CD8-positive, alpha-beta memory T cell (primary cell): Measurements from ENCODE around the gene ARMS2. TPM values are rescaled to one million over a fixed set of nuclear protein-coding genes. Genes with fewer than 3 reads are reported as not detected.
A peak's percentile ranks its signal among the peaks of the same experiment; 100 is the strongest.

Experiments
- CTCF ChIA-PET: fragments of 350-600 bp; sonication (Branson Sonifier 250); formaldehyde crosslinking; loops from one replicate; lab custom pipeline; 2021; ENCODE audit warnings: antibody characterized with exemption; lab: Charles Lee
- POLR2A ChIA-PET: fragments of 350-600 bp; sonication (Branson Sonifier 250); formaldehyde crosslinking; loops from one replicate; lab custom pipeline; 2021; ENCODE audit warnings: antibody characterized with exemption; lab: Charles Lee
- DNase-seq, 5 donors: peaks; one replicate each; pipeline versions ENCODE4 v3.0.0 to v3.0.0-alpha.2; 2020 to 2022; ENCODE audit warnings: mixed read lengths in 1 of 5
- H3K27ac ChIP-seq: one replicate; pipeline ENCODE4 v1.7.0; 2013; ENCODE audit warnings: low read depth, mild to moderate bottlenecking, low read length, moderate library complexity
- H3K27me3 ChIP-seq: 2 replicates; pipeline ENCODE4 v1.7.0; 2013; ENCODE audit warnings: low read length, mild to moderate bottlenecking; ENCODE audit not compliant: insufficient read depth, poor library complexity, severe bottlenecking
- H3K36me3 ChIP-seq: 2 replicates; pipeline ENCODE4 v1.7.0; 2013; ENCODE audit warnings: mild to moderate bottlenecking, low read length, moderate library complexity; ENCODE audit not compliant: insufficient read depth
- H3K4me1 ChIP-seq: 2 replicates; pipeline ENCODE4 v1.7.0; 2013; ENCODE audit warnings: mild to moderate bottlenecking, low read length, moderate library complexity; ENCODE audit not compliant: insufficient read depth
- H3K4me3 ChIP-seq: 2 replicates; pipeline ENCODE4 v1.7.0; 2013; ENCODE audit warnings: mild to moderate bottlenecking, low read length
- H3K9me3 ChIP-seq: 2 replicates; pipeline ENCODE4 v1.7.0; 2013; ENCODE audit warnings: mild to moderate bottlenecking, low read length
- H3K27ac Mint-ChIP-seq, 8 donors: one replicate each; pipeline ENCODE4 v1.8.0; 2020 to 2021; ENCODE audit warnings: mixed read lengths in 8 of 8, mild to moderate bottlenecking in 6 of 8, inconsistent platforms in 3 of 8, moderate library complexity in 3 of 8
- H3K27me3 Mint-ChIP-seq, 2 donors: one replicate each; pipeline ENCODE4 v1.8.0; 2020 to 2021; ENCODE audit warnings: mixed read lengths in 2 of 2, mild to moderate bottlenecking in 1 of 2, moderate library complexity in 1 of 2
- H3K36me3 Mint-ChIP-seq, 3 donors: one replicate each; pipeline ENCODE4 v1.8.0; 2020 to 2021; ENCODE audit warnings: mixed read lengths in 3 of 3, inconsistent platforms in 1 of 3, mild to moderate bottlenecking in 1 of 3
- H3K4me1 Mint-ChIP-seq, 3 donors: one replicate each; pipeline ENCODE4 v1.8.0; 2020 to 2021; ENCODE audit warnings: mixed read lengths in 3 of 3, inconsistent platforms in 1 of 3, mild to moderate bottlenecking in 1 of 3
- H3K4me3 Mint-ChIP-seq, 7 donors: one replicate each; pipeline ENCODE4 v1.8.0; 2020 to 2021; ENCODE audit warnings: mixed read lengths in 7 of 7, mild to moderate bottlenecking in 6 of 7, moderate library complexity in 4 of 7, inconsistent platforms in 2 of 7
- H3K9me3 Mint-ChIP-seq, 5 donors: one replicate each; pipeline ENCODE4 v1.8.0; 2020 to 2022; ENCODE audit warnings: mixed read lengths in 5 of 5, mild to moderate bottlenecking in 3 of 5, moderate library complexity in 2 of 5, inconsistent platforms in 1 of 5
- polyA plus RNA-seq: library from polyadenylated mRNA; unstranded; fragments of 300-500 nt; fragmentation: Illumina TruSeq; gene quantifications from one replicate; pipeline ENCODE4 v1.2.3, GENCODE V29; 2021
- total RNA-seq, 2 experiments: library from RNA; stranded (reverse); gene quantifications; one replicate each; pipeline ENCODE4 v1.2.3, GENCODE V29; 2021

Gene ARMS2
- total and polyA plus RNA-seq, 3 experiments from 2014 or later: not detected

DNA sequence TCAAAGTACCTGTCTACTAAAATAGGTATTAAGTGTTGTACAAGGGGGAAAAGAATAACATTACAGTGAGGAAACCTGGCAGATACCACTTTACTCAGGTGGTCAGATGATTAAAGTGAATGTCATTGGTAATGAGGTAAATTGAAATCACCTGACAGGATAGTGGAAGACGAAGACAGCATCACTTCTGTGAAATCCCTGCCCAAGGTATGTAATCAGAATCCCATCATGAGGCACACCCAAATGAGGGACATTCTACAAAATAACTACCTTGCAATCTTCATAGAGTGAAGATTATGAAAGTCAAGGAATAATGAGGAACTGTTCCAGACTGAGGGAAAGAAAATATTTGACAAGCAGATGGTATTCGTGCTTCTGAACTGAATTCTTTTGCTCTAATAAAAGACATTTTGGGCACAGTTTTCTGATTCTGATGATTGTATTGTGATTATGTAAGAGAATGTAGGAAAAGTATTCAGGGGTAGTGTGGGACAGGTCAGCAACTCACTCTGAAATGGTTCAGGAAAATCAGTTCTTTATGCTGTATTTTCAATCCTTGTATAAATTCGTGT, 33.3 kb upstream of the ARMS2 start:
- H3K4me3 Mint-ChIP-seq: peak overlapping the region; percentile 10 to 62 (median 58)
- H3K36me3 Mint-ChIP-seq: peaks cover 8 to 51% (median 16%) of the 10 kb centered on the region in 3 donors
- Histone ChIP-seq H3K9me3 (no peaks in the 10 kb centered on the region), H3K4me1 (peaks cover 81% of the 10 kb centered on the region), H3K36me3 (no peaks in the 10 kb centered on the region), H3K27ac (no peak overlapping the region), H3K4me3 (no peak overlapping the region), H3K27me3 (no peaks in the 10 kb centered on the region)
- no peaks in the 10 kb centered on the region for H3K9me3 Mint-ChIP-seq
- peaks cover 80 to 92% (median 90%) of the 10 kb centered on the region in 3 donors for H3K4me1 Mint-ChIP-seq
- peak overlapping the region; percentile 76 to 99 (median 92) for H3K27ac Mint-ChIP-seq
- POLR2A ChIA-PET: interaction anchor here (1.3 kb wide), 1 partner anchor 46 kb away, joined by 7 read pairs; the partner anchor contains the start of gene PLEKHA1
- CTCF ChIA-PET: no interaction called here
- H3K27me3 Mint-ChIP-seq: no peaks in the 10 kb centered on the region
- peak in 1 of 5 donors; percentile 20 for DNase-seq

GRCh38 chr10:122421742-122422141, 32.7 kb upstream of the ARMS2 start:
- DNase-seq: no peak
- Mint-ChIP-seq H3K27ac (peak overlapping the region; percentile 74 to 97 (median 93)), H3K9me3 (no peaks in the 10 kb centered on the region), H3K27me3 (no peaks in the 10 kb centered on the region), H3K36me3 (peaks cover 10 to 49% (median 16%) of the 10 kb centered on the region in 3 donors), H3K4me1 (peaks cover 77 to 88% (median 86%) of the 10 kb centered on the region in 3 donors), H3K4me3 (peak overlapping the region; percentile 10 to 78 (median 61))
- Histone ChIP-seq H3K27me3 (no peaks in the 10 kb centered on the region), H3K9me3 (no peaks in the 10 kb centered on the region), H3K4me1 (peaks cover 77% of the 10 kb centered on the region), H3K4me3 (no peak overlapping the region), H3K36me3 (no peaks in the 10 kb centered on the region), H3K27ac (no peak overlapping the region)
- CTCF ChIA-PET: no interaction called here
- POLR2A ChIA-PET: interaction anchor here (1.3 kb wide), 1 partner anchor 47 kb away, joined by 7 read pairs; the partner anchor contains the start of gene PLEKHA1

DNA sequence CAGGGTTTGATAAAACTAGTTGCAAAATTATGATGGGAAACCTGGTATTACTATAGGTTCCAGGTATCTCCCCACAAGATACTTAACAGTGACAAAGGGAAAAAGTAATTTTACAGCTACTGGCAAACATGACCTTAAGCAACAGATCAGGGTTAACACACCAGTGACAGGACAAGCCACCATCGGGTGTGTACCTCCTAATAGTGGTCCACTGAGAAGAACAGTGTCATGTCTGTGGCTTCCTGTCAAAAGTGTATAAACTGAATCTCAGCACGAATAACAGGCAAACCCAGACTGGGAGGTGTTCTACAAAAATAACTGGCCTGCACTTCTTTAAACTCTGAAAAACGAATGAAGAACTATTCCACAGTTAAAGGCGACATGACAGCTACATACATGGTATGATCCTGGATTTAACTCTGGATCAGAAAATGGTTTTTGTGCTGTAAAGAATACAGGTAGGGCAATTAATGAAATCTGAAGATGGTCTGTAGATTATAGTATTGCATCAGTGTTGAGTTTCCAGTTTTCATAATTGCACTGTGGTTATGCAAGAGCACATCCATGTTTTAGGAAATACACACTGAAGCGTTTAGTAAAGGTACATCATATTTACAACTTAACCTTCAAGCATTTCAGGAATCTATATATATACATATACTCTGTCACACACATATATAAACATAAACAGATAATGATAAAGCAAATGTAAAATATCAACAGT, 32.0 kb upstream of the ARMS2 start:
- no peaks in the 10 kb centered on the region for H3K9me3 Mint-ChIP-seq
- H3K27me3 ChIP-seq: no peaks in the 10 kb centered on the region
- H3K4me3 Mint-ChIP-seq: peak overlapping the region in 6 of 7 donors; percentile 29 to 72 (median 61)
- peaks cover 77 to 88% (median 86%) of the 10 kb centered on the region in 3 donors for H3K4me1 Mint-ChIP-seq
- no peaks in the 10 kb centered on the region for H3K27me3 Mint-ChIP-seq
- H3K4me3 ChIP-seq: no peak overlapping the region
- H3K4me1 ChIP-seq: peaks cover 78% of the 10 kb centered on the region
- POLR2A ChIA-PET: interaction anchor here (1.3 kb wide), 1 partner anchor 48 kb away, joined by 7 read pairs; the partner anchor contains the start of gene PLEKHA1
- no peaks in the 10 kb centered on the region for H3K9me3 ChIP-seq
- CTCF ChIA-PET: no interaction called here
- peak in 4 of 5 donors; percentile 1 to 61 (median 22) for DNase-seq
- peak overlapping the region; percentile 20 for H3K27ac ChIP-seq
- H3K36me3 Mint-ChIP-seq: peaks cover 13 to 52% (median 16%) of the 10 kb centered on the region in 3 donors
- H3K36me3 ChIP-seq: no peaks in the 10 kb centered on the region
- peak overlapping the region; percentile 47 to 97 (median 90) for H3K27ac Mint-ChIP-seq

DNA sequence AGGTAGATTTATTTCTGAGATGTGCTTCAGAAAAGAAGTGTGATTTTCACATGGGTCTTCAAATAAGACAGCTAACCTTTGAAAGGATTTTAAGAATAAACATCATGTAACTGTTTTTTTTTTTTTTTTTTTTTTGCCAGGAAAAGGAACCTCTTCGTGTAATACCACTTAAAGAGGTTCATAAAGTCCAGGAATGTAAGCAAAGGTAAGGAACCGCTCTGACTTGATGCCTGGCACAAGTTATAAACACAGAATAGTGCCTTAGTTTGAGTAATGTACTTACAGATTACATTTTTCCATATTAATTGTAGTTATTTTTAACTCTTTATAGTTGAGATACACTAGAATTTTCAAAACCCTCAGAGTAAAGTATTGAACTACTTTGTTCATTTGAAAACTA, 30.4 kb upstream of the ARMS2 start:
- H3K27ac Mint-ChIP-seq: peak overlapping the region in 6 of 8 donors; percentile 35 to 97 (median 77)
- DNase-seq: no peak
- Histone ChIP-seq H3K27me3 (no peaks in the 10 kb centered on the region), H3K27ac (no peak overlapping the region), H3K4me3 (no peak overlapping the region), H3K4me1 (peaks cover 62% of the 10 kb centered on the region), H3K36me3 (no peaks in the 10 kb centered on the region), H3K9me3 (no peaks in the 10 kb centered on the region)
- CTCF ChIA-PET: interaction anchor here (1.3 to 2.3 kb wide), 3 partner anchors 10 to 81 kb away, joined by 3 to 6 read pairs (median 6); no protein-coding TSS in a partner anchor
- H3K36me3 Mint-ChIP-seq: peaks cover 8 to 52% (median 12%) of the 10 kb centered on the region in 3 donors
- peak overlapping the region in 3 of 7 donors; percentile 19 to 59 (median 23) for H3K4me3 Mint-ChIP-seq
- POLR2A ChIA-PET: interaction anchor here (0.6 to 0.9 kb wide), 2 partner anchors 50 to 732 kb away, joined by 3 to 4 read pairs; partner anchors contain the start of gene PLEKHA1
- H3K4me1 Mint-ChIP-seq: peaks cover 68 to 79% (median 75%) of the 10 kb centered on the region in 3 donors
- no peaks in the 10 kb centered on the region for H3K9me3 Mint-ChIP-seq
- no peaks in the 10 kb centered on the region for H3K27me3 Mint-ChIP-seq

DNA sequence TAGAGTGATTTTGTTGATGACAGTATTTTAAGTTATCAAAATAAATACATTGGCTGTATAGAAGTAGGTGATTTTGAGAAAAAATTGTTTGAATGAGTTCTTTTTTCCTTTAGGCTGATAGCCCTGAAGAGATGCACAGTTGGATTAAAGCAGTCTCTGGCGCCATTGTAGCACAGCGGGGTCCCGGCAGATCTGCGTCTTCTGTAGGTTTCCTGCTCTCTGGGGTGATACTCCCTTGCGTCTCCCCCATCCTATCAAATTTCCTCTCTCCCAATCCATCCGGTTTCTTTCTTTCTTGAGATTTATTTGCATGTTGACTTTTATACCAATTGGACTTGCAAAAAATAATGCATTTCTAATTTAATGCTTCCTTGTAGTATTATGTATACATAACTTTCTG, 27.6 kb upstream of the ARMS2 start:
- no peak overlapping the region for H3K4me3 ChIP-seq
- CTCF ChIA-PET: interaction anchor here (1.0 kb wide), 1 partner anchor 84 kb away, joined by 4 read pairs; no protein-coding TSS in a partner anchor
- H3K9me3 Mint-ChIP-seq: no peaks in the 10 kb centered on the region
- H3K27me3 ChIP-seq: no peaks in the 10 kb centered on the region
- peaks cover 11 to 59% (median 24%) of the 10 kb centered on the region in 3 donors for H3K36me3 Mint-ChIP-seq
- H3K36me3 ChIP-seq: no peaks in the 10 kb centered on the region
- H3K27ac ChIP-seq: no peak overlapping the region
- H3K4me3 Mint-ChIP-seq: peak overlapping the region in 1 of 7 donors; percentile 0
- no peak for DNase-seq
- no peaks in the 10 kb centered on the region for H3K9me3 ChIP-seq
- H3K27me3 Mint-ChIP-seq: no peaks in the 10 kb centered on the region
- peaks cover 42 to 51% (median 48%) of the 10 kb centered on the region in 3 donors for H3K4me1 Mint-ChIP-seq
- POLR2A ChIA-PET: no interaction called here
- peaks cover 34% of the 10 kb centered on the region for H3K4me1 ChIP-seq
- peak overlapping the region in 7 of 8 donors; percentile 39 to 67 (median 58) for H3K27ac Mint-ChIP-seq

DNA sequence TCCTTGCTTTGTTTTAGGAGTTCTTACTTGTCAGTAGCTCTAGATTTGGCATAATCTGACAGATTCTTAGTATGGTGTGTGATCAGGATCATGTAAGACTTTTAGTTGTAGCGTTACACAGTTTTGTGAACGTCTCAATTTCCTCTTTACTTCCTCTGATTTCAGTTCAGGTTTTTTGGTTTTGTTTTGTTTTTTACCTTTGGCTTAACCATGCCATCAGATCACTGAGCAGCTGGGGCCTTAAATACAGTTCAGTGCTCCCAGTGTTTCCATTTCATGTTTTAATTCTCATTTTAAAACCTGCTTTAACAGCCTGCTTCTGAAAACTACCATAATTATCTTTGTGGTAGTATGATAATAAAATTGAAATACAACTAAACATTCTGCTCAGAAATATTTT, 27.2 kb upstream of the ARMS2 start:
- Mint-ChIP-seq H3K27me3 (no peaks in the 10 kb centered on the region), H3K4me3 (peak overlapping the region in 1 of 7 donors; percentile 0), H3K9me3 (no peaks in the 10 kb centered on the region), H3K4me1 (peaks cover 38 to 47% (median 43%) of the 10 kb centered on the region in 3 donors), H3K27ac (peak overlapping the region; percentile 11 to 67 (median 54)), H3K36me3 (peaks cover 11 to 61% (median 26%) of the 10 kb centered on the region in 3 donors)
- no peaks in the 10 kb centered on the region for H3K9me3 ChIP-seq
- DNase-seq: no peak
- no peaks in the 10 kb centered on the region for H3K36me3 ChIP-seq
- H3K4me1 ChIP-seq: peaks cover 30% of the 10 kb centered on the region
- no peak overlapping the region for H3K4me3 ChIP-seq
- ChIA-PET POLR2A (no interaction called here), CTCF (interaction anchor here (1.0 kb wide), 1 partner anchor 84 kb away, joined by 4 read pairs; no protein-coding TSS in a partner anchor)
- no peak overlapping the region for H3K27ac ChIP-seq
- H3K27me3 ChIP-seq: no peaks in the 10 kb centered on the region

DNA sequence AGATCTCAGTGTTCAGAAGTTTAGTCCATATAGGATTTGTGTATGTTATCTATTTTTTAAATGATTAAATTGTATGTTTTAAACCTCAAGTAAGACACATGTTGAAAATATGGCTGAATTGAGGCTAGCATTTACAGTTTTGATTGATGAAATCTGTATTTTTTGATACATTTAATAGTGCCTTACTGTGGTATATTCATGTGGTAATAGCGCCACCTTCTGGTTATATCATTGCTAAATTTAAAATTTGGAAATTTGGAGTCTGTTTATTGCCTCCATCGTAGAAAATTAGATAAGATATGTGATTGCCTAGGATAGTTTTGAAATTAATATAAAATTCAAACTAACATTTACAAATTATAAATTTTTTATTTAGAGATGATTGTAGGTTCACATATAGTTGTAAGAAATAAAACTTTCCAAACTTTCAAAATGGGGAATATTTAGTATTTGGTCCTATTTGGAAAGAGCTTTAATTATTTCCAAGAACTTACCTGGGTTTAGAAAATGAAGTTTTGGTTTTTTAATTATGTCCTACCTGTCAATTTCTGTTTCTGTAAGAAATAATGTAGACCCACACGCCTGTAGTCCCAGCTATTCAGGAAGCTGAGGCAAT, 19.1 kb upstream of the ARMS2 start:
- Histone ChIP-seq H3K36me3 (no peaks in the 10 kb centered on the region), H3K9me3 (no peaks in the 10 kb centered on the region), H3K27me3 (no peaks in the 10 kb centered on the region), H3K27ac (no peak overlapping the region), H3K4me3 (no peak overlapping the region), H3K4me1 (no peaks in the 10 kb centered on the region)
- H3K4me1 Mint-ChIP-seq: peaks cover 7 to 8% (median 8%) of the 10 kb centered on the region in 3 donors
- POLR2A ChIA-PET: no interaction called here
- peak in 2 of 5 donors; percentile 44 to 49 for DNase-seq
- H3K9me3 Mint-ChIP-seq: peaks cover 0 to 3% (median 2%) of the 10 kb centered on the region in 5 donors
- H3K4me3 Mint-ChIP-seq: no peak overlapping the region
- H3K27me3 Mint-ChIP-seq: peaks cover 0 to 1% of the 10 kb centered on the region in 2 donors
- CTCF ChIA-PET: interaction anchor here (0.7 to 4.7 kb wide), 21 partner anchors 11 to 167 kb away, joined by 3 to 85 read pairs (median 4); partner anchors contain the start of gene PLEKHA1
- peak overlapping the region in 3 of 8 donors; percentile 54 to 74 (median 61) for H3K27ac Mint-ChIP-seq
- peaks cover 5 to 35% (median 16%) of the 10 kb centered on the region in 3 donors for H3K36me3 Mint-ChIP-seq
